Inflammatory macrophage treated with lipopolysaccharide for 1 hour (primary cell): ENCODE results near the gene FASTKD2.

Experiments used
- DNase-seq, 2 donors: peaks; one replicate each; pipeline ENCODE4 v3.0.0-alpha.2; 2020 to 2022

The FASTKD2 gene

DNA sequence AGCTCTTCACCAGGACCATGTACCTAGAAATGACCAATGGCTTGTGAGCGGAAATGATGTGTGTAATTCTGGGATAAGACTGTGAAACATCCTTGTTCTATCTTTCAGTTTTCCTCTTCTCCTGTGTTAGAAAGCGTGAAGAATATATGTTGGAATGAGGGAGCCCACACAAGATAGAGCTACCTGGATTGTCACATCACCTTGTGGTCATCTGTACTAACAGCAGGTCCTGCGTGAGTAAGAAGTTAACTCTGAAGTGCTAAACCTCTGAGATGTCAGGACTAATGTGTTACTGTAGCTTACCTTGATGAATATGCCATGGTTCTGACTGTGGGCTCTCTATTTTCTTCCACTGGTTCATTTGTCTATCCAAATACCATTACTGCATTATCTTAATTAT, 75.6 kb downstream of the FASTKD2 start:
- no peak for DNase-seq
